ENCODE data around the gene MORC2.

DNA sequence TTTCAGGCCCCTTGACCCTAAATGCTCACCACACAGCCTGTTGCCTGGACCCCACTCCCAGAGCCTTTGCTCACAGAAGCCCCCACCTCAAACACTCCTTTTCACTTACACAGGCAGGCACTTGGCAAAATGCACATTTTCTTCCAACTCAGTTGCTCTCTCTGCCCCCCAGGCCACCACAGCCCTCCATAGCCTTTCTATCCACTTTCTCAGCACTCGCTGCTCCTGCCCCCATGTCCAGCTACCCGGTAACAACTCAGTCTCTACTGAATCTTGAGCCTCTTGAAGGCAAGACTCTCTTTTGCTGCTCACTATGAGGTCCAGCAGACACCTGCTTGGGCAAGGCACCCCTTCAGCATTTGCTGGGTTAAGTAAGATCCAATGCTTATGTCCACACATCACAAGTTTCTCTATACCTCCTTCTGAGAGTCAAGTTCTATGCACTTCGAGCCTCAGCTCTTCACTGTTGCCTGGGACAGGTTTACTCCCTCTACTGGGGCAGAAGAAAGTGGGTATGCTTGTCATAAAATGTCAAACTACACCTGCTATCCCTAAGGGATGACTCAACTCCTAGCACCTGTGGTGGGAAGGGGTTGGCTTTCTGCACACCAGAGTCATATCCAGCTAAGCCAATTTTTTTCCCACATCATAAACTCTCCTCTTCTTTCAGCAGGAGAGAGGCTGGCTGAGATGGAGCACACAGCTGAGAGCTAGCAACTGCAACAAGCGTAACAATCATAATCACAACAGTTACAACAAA lies 36.9 kb downstream of the MORC2 start:
- TF ChIP-seq CAMTA2 (CRISPR knock-in tag; conservative IDR thresholded peaks at IDR 0.05) (no peak), BRF1 (IDR thresholded peaks at IDR 0.05; ENCODE audit: borderline replicate concordance, extremely low read depth, insufficient read length) (no peak), CTBP1 (IDR thresholded peaks at IDR 0.05; ENCODE audit: borderline replicate concordance) (no peak), MAZ (CRISPR knock-in tag; conservative IDR thresholded peaks at IDR 0.05 in 1 of 2, IDR thresholded peaks at IDR 0.05 in 1 of 2) (no peak), HDGF (IDR thresholded peaks at IDR 0.05) (no peak), EZH2 (IDR thresholded peaks at IDR 0.05; ENCODE audit: borderline replicate concordance, low read depth, low read length) (no peak), CEBPB (tag; IDR thresholded peaks at IDR 0.05) (no peak), NFYB (IDR thresholded peaks at IDR 0.05; ENCODE audit: extremely low read depth, insufficient read length) (no peak), ZNF124 (CRISPR knock-in tag; IDR thresholded peaks at IDR 0.05) (no peak), POLR2A (conservative IDR thresholded peaks at IDR 0.05) (no peak)
- TF ChIP-seq, protein P1, sequence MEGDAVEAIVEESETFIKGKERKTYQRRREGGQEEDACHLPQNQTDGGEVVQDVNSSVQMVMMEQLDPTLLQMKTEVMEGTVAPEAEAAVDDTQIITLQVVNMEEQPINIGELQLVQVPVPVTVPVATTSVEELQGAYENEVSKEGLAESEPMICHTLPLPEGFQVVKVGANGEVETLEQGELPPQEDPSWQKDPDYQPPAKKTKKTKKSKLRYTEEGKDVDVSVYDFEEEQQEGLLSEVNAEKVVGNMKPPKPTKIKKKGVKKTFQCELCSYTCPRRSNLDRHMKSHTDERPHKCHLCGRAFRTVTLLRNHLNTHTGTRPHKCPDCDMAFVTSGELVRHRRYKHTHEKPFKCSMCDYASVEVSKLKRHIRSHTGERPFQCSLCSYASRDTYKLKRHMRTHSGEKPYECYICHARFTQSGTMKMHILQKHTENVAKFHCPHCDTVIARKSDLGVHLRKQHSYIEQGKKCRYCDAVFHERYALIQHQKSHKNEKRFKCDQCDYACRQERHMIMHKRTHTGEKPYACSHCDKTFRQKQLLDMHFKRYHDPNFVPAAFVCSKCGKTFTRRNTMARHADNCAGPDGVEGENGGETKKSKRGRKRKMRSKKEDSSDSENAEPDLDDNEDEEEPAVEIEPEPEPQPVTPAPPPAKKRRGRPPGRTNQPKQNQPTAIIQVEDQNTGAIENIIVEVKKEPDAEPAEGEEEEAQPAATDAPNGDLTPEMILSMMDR (IDR thresholded peaks at IDR 0.05 in 2 of 3, conservative IDR thresholded peaks at IDR 0.05 in 1 of 3; ENCODE audit: insufficient read depth in 2 of 3, low read depth in 1 of 3, low read length in 3 of 3): no peak
- TF ChIP-seq, protein P2, sequence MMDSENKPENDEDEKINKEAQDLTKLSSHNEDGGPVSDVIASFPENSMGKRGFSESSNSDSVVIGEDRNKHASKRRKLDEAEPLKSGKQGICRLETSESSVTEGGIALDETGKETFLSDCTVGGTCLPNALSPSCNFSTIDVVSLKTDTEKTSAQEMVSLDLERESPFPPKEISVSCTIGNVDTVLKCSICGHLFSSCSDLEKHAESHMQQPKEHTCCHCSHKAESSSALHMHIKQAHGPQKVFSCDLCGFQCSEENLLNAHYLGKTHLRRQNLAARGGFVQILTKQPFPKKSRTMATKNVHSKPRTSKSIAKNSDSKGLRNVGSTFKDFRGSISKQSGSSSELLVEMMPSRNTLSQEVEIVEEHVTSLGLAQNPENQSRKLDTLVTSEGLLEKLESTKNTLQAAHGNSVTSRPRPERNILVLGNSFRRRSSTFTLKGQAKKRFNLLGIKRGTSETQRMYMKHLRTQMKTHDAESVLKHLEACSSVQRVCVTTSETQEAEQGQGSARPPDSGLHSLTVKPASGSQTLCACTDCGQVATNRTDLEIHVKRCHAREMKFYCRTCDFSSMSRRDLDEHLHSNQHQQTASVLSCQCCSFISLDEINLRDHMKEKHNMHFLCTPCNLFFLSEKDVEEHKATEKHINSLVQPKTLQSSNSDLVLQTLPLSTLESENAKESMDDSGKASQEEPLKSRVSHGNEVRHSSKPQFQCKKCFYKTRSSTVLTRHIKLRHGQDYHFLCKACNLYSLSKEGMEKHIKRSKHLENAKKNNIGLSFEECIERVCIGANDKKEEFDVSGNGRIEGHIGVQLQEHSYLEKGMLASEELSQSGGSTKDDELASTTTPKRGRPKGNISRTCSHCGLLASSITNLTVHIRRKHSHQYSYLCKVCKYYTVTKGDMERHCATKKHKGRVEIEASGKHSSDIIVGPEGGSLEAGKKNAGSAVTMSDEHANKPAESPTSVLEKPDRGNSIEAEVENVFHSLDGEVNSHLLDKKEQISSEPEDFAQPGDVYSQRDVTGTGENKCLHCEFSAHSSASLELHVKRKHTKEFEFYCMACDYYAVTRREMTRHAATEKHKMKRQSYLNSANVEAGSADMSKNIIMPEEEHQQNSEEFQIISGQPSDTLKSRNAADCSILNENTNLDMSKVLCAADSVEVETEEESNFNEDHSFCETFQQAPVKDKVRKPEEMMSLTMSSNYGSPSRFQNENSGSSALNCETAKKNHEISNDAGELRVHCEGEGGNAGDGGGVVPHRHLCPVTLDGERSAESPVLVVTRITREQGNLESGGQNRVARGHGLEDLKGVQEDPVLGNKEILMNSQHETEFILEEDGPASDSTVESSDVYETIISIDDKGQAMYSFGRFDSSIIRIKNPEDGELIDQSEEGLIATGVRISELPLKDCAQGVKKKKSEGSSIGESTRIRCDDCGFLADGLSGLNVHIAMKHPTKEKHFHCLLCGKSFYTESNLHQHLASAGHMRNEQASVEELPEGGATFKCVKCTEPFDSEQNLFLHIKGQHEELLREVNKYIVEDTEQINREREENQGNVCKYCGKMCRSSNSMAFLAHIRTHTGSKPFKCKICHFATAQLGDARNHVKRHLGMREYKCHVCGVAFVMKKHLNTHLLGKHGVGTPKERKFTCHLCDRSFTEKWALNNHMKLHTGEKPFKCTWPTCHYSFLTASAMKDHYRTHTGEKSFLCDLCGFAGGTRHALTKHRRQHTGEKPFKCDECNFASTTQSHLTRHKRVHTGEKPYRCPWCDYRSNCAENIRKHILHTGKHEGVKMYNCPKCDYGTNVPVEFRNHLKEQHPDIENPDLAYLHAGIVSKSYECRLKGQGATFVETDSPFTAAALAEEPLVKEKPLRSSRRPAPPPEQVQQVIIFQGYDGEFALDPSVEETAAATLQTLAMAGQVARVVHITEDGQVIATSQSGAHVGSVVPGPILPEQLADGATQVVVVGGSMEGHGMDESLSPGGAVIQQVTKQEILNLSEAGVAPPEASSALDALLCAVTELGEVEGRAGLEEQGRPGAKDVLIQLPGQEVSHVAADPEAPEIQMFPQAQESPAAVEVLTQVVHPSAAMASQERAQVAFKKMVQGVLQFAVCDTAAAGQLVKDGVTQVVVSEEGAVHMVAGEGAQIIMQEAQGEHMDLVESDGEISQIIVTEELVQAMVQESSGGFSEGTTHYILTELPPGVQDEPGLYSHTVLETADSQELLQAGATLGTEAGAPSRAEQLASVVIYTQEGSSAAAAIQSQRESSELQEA (IDR thresholded peaks at IDR 0.05; ENCODE audit: low read depth): no peak
- TF ChIP-seq, protein P3, sequence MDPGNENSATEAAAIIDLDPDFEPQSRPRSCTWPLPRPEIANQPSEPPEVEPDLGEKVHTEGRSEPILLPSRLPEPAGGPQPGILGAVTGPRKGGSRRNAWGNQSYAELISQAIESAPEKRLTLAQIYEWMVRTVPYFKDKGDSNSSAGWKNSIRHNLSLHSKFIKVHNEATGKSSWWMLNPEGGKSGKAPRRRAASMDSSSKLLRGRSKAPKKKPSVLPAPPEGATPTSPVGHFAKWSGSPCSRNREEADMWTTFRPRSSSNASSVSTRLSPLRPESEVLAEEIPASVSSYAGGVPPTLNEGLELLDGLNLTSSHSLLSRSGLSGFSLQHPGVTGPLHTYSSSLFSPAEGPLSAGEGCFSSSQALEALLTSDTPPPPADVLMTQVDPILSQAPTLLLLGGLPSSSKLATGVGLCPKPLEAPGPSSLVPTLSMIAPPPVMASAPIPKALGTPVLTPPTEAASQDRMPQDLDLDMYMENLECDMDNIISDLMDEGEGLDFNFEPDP (CRISPR knock-in tag; IDR thresholded peaks at IDR 0.05): no peak

Data from K562 (cell line).